ENCODE data around the gene CHST8. TPM values are rescaled to one million over a fixed set of nuclear protein-coding genes. Genes with fewer than 3 reads are reported as not detected.

The CHST8 gene
- total RNA-seq, 2 experiments from 2014 or later: not detected

DNA sequence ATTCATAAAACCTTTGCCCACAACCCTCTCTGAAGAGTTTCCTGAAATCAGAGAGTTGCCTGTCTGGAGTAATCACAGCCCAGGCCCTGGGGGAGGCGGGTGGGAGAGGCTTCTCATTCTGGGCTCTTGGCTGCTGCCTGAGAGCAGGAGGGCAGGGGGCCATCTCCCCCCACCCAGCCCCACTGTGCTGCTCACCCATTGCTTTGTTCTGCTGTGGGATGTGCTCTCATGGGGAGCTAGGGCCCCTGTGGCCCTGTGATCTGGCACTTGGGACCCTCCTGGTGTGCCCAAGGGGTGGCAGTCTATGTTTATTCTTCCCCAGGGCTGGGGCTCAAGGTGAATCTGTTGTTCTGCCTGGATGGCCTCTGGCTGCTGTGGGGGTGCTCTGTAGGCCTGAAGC, 181.0 kb downstream of the CHST8 start:
- Mint-ChIP-seq H3K4me3 (no peak overlapping the region), H3K4me1 (ENCODE audit: low read depth) (peaks cover 7% of the 10 kb centered on the region), H3K36me3 (ENCODE audit: low read depth) (no peaks in the 10 kb centered on the region), H3K27ac (no peak overlapping the region), H3K9me3 (no peaks in the 10 kb centered on the region), H3K27me3 (peaks cover 19% of the 10 kb centered on the region)
- Histone ChIP-seq H3K4me3 (ENCODE audit: low read length) (no peak overlapping the region), H3K36me3 (ENCODE audit: insufficient read depth, low read length) (no peaks in the 10 kb centered on the region), H3K9me3 (ENCODE audit: control insufficient read depth in 1 of 2, insufficient read depth in 1 of 2, low read length in 2 of 2) (no peaks in the 10 kb centered on the region), H3K27ac (ENCODE audit: low read depth in 1 of 2, low read length in 2 of 2) (no peak overlapping the region), H3K27me3 (ENCODE audit: control insufficient read depth in 1 of 2, insufficient read depth in 2 of 2, low read length in 2 of 2) (peaks cover 3 to 7% of the 10 kb centered on the region in 2 experiments), H3K4me1 (ENCODE audit: insufficient read depth, low read length) (peaks cover 26% of the 10 kb centered on the region)
- DNase-seq: no peak
- ChIA-PET CTCF (no interaction called here), POLR2A (no interaction called here)
- TF ChIP-seq, protein P1, sequence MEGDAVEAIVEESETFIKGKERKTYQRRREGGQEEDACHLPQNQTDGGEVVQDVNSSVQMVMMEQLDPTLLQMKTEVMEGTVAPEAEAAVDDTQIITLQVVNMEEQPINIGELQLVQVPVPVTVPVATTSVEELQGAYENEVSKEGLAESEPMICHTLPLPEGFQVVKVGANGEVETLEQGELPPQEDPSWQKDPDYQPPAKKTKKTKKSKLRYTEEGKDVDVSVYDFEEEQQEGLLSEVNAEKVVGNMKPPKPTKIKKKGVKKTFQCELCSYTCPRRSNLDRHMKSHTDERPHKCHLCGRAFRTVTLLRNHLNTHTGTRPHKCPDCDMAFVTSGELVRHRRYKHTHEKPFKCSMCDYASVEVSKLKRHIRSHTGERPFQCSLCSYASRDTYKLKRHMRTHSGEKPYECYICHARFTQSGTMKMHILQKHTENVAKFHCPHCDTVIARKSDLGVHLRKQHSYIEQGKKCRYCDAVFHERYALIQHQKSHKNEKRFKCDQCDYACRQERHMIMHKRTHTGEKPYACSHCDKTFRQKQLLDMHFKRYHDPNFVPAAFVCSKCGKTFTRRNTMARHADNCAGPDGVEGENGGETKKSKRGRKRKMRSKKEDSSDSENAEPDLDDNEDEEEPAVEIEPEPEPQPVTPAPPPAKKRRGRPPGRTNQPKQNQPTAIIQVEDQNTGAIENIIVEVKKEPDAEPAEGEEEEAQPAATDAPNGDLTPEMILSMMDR (IDR thresholded peaks at IDR 0.05): no peak
- ATAC-seq (ENCODE audit: poor library complexity): no peak
- intact Hi-C loops (cut with DNase I, micrococcal nuclease): no loop called here

GRCh38 chr19:33803383-33803782, 181.6 kb downstream of the CHST8 start:
- ATAC-seq (ENCODE audit: poor library complexity) (no peak), DNase-seq (no peak)
- peaks cover 7% of the 10 kb centered on the region for H3K4me1 Mint-ChIP-seq (ENCODE audit: low read depth)
- no peak overlapping the region for H3K4me3 Mint-ChIP-seq
- Histone ChIP-seq H3K27ac (ENCODE audit: low read depth in 1 of 2, low read length in 2 of 2) (no peak overlapping the region), H3K4me3 (ENCODE audit: low read length) (no peak overlapping the region), H3K27me3 (ENCODE audit: control insufficient read depth in 1 of 2, insufficient read depth in 2 of 2, low read length in 2 of 2) (peaks cover 1 to 7% of the 10 kb centered on the region in 2 experiments), H3K36me3 (ENCODE audit: insufficient read depth, low read length) (no peaks in the 10 kb centered on the region), H3K4me1 (ENCODE audit: insufficient read depth, low read length) (peaks cover 28% of the 10 kb centered on the region), H3K9me3 (ENCODE audit: control insufficient read depth in 1 of 2, insufficient read depth in 1 of 2, low read length in 2 of 2) (no peaks in the 10 kb centered on the region)
- intact Hi-C loops (cut with DNase I, micrococcal nuclease): no loop called here
- H3K36me3 Mint-ChIP-seq (ENCODE audit: low read depth): no peaks in the 10 kb centered on the region
- H3K27me3 Mint-ChIP-seq: peaks cover 19% of the 10 kb centered on the region
- no peaks in the 10 kb centered on the region for H3K9me3 Mint-ChIP-seq
- CTCF ChIA-PET: no interaction called here
- no peak overlapping the region for H3K27ac Mint-ChIP-seq
- TF ChIP-seq, protein P1 (IDR thresholded peaks at IDR 0.05): no peak
- POLR2A ChIA-PET: no interaction called here

DNA sequence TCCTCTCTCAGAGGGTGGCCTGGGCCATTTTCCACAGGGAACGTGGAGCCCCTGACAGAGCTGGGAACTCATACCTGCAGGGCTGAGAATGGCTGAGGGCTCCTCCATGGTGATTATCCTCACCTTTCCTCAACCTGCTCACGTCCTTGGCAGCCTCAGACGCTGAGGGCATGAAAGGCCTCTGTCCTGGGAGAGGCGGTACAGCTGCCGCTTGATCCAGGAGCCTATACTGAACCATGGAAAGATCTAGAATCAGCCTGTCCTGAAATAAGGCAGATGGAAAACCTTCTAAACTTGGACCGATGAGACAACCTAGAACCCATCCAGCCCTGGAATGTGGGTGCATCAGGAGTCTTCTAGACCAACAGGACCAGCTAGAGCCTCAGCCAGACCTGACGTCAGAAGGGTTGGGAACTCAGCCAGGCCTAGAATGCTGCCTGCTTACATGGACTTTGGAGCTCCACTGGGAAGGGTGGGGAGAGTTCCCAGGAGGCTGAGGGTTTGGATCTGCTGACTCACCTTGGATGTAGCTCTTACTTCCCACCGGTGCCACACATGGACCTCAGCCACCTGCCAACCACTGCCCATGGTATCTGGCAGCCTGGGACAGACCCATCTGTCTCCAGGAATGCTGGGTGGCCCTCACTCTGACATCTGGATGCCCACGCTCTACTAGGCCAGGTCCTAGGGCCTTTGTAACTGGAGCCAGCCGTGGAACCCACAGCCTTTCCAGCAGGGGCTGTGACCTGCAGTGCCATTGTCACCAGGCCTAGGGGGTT, 182.5 kb downstream of the CHST8 start:
- H3K36me3 ChIP-seq (ENCODE audit: insufficient read depth, low read length): no peaks in the 10 kb centered on the region
- ChIA-PET POLR2A (no interaction called here), CTCF (no interaction called here)
- no peak overlapping the region for H3K27ac ChIP-seq (ENCODE audit: low read depth in 1 of 2, low read length in 2 of 2)
- intact Hi-C loops (cut with DNase I, micrococcal nuclease): no loop called here
- peaks cover 0 to 4% of the 10 kb centered on the region in 2 experiments for H3K27me3 ChIP-seq (ENCODE audit: control insufficient read depth in 1 of 2, insufficient read depth in 2 of 2, low read length in 2 of 2)
- H3K4me1 ChIP-seq (ENCODE audit: insufficient read depth, low read length): peaks cover 26% of the 10 kb centered on the region
- Mint-ChIP-seq H3K4me3 (no peak overlapping the region), H3K4me1 (ENCODE audit: low read depth) (peaks cover 7% of the 10 kb centered on the region), H3K27me3 (peaks cover 11% of the 10 kb centered on the region), H3K27ac (no peak overlapping the region), H3K9me3 (no peaks in the 10 kb centered on the region), H3K36me3 (ENCODE audit: low read depth) (no peaks in the 10 kb centered on the region)
- H3K9me3 ChIP-seq (ENCODE audit: control insufficient read depth in 1 of 2, insufficient read depth in 1 of 2, low read length in 2 of 2): no peaks in the 10 kb centered on the region
- no peak overlapping the region for H3K4me3 ChIP-seq (ENCODE audit: low read length)
- TF ChIP-seq, protein P1 (IDR thresholded peaks at IDR 0.05): no peak
- ATAC-seq (ENCODE audit: poor library complexity) (no peak), DNase-seq (no peak)

All from CD4-positive, alpha-beta T cell (primary cell).